IMR-90 (cell line): ENCODE data around the gene RFXANK. TPM values are rescaled to one million over a fixed set of nuclear protein-coding genes. Genes with fewer than 3 reads are reported as not detected.
A peak's percentile ranks its signal among the peaks of the same experiment; 100 is the strongest.

Experiments used
- ATAC-seq: fragments of 200-7000 bp; cut with Tn5 transposase; 2 replicates; pipeline ENCODE4 v1.9.1; 2020; ENCODE audit warnings: low read depth, mild to moderate bottlenecking, moderate library complexity
- BruUV-seq: library from RNA; stranded (reverse); fragments of 400-500 nt; replicated peaks from 2 replicates; lab custom pipeline; 2021; lab: Mats Ljungman, UMichigan
- CTCF ChIA-PET: fragments of 300-600 bp; formaldehyde crosslinking; extraction: SDS; loops from one replicate; lab custom pipeline; 2021; ENCODE audit warnings: antibody characterized with exemption; lab: Yijun Ruan, JAX
- POLR2A ChIA-PET: fragments of 300-600 bp; sonication (Branson Sonifier 250); formaldehyde crosslinking; loops from one replicate; lab custom pipeline; 2022; ENCODE audit warnings: antibody characterized with exemption; ENCODE audit not compliant: unreplicated experiment; lab: Charles Lee
- DNase-seq: peaks from one replicate; pipeline ENCODE4 v3.0.0; 2013
- H2AFZ ChIP-seq: replicated peaks from 2 replicates; pipeline ENCODE3; 2013; ENCODE audit warnings: low read length, mild to moderate bottlenecking; ENCODE audit not compliant: poor library complexity
- H2AK5ac ChIP-seq: 2 replicates; pipeline ENCODE4 v1.6.1; 2013; ENCODE audit warnings: low read depth, low read length, inconsistent platforms
- H2AK9ac ChIP-seq: replicated peaks from 2 replicates; pipeline ENCODE3; 2013; ENCODE audit warnings: mild to moderate bottlenecking, low read depth, low read length, moderate library complexity; ENCODE audit not compliant: poor library complexity
- H2BK120ac ChIP-seq: 2 replicates; pipeline ENCODE4 v1.6.1; 2013; ENCODE audit warnings: low read depth, low read length, inconsistent platforms
- H2BK15ac ChIP-seq: 3 replicates; pipeline ENCODE4 v1.6.1; 2013; ENCODE audit warnings: low read depth, low read length, inconsistent platforms
- H2BK20ac ChIP-seq: 2 replicates; pipeline ENCODE4 v1.6.1; 2013; ENCODE audit warnings: low read depth, mild to moderate bottlenecking, inconsistent platforms, low read length, moderate library complexity
- H2BK5ac ChIP-seq: 2 replicates; pipeline ENCODE4 v1.6.1; 2013; ENCODE audit warnings: mild to moderate bottlenecking, low read depth, low read length, inconsistent platforms; ENCODE audit not compliant: poor library complexity, severe bottlenecking
- H3K14ac ChIP-seq: replicated peaks from 2 replicates; pipeline ENCODE4 v1.6.1; 2013; ENCODE audit warnings: low read depth, low read length, inconsistent platforms
- H3K18ac ChIP-seq: 2 replicates; pipeline ENCODE4 v1.6.1; 2013; ENCODE audit warnings: low read depth, low read length, control low read depth
- H3K23ac ChIP-seq: 2 replicates; pipeline ENCODE4 v1.6.1; 2013; ENCODE audit warnings: low read depth, low read length, inconsistent platforms
- H3K27ac ChIP-seq: 2 replicates; pipeline ENCODE4 v1.5.1; 2013; ENCODE audit warnings: mild to moderate bottlenecking, control low read depth, low read length; ENCODE audit not compliant: insufficient read depth
- H3K27me3 ChIP-seq: 2 replicates; pipeline ENCODE4 v1.6.1; 2013; ENCODE audit warnings: low read length; ENCODE audit not compliant: control insufficient read depth, insufficient read depth
- H3K36me3 ChIP-seq: 2 replicates; pipeline ENCODE4 v1.6.1; 2013; ENCODE audit warnings: low read length, mixed read lengths; ENCODE audit not compliant: control insufficient read depth, insufficient read depth
- H3K4ac ChIP-seq: 2 replicates; pipeline ENCODE4 v1.6.1; 2013; ENCODE audit warnings: low read depth, low read length, inconsistent platforms
- H3K4me1 ChIP-seq: 2 replicates; pipeline ENCODE4 v1.6.1; 2013; ENCODE audit warnings: low read length, mixed read lengths; ENCODE audit not compliant: control insufficient read depth, insufficient read depth
- H3K4me2 ChIP-seq: 2 replicates; pipeline ENCODE4 v1.6.1; 2013; ENCODE audit warnings: low read depth, mild to moderate bottlenecking, control low read depth, low read length, moderate library complexity
- H3K4me3 ChIP-seq: 2 replicates; pipeline ENCODE4 v1.5.1; 2013; ENCODE audit warnings: low read depth, mild to moderate bottlenecking, control low read depth, low read length, moderate library complexity; ENCODE audit not compliant: insufficient read depth
- H3K56ac ChIP-seq: 2 replicates; pipeline ENCODE4 v1.6.1; 2013; ENCODE audit warnings: low read length, inconsistent platforms; ENCODE audit not compliant: insufficient read depth; ENCODE audit errors: extremely low read depth
- H3K79me1 ChIP-seq, 2 experiments: 2 replicates each; pipeline ENCODE4 v1.6.1; 2013; ENCODE audit warnings: low read length in 2 of 2, inconsistent platforms in 1 of 2, low read depth in 1 of 2
- H3K9ac ChIP-seq: 2 replicates; pipeline ENCODE4 v1.6.1; 2013; ENCODE audit warnings: low read depth, low read length, control low read depth
- H3K9me1 ChIP-seq: 2 replicates; pipeline ENCODE4 v1.6.1; 2013; ENCODE audit warnings: low read length, inconsistent platforms; ENCODE audit not compliant: insufficient read depth
- H3K9me3 ChIP-seq: 2 replicates; pipeline ENCODE4 v1.6.1; 2013; ENCODE audit warnings: low read length; ENCODE audit not compliant: control insufficient read depth, insufficient read depth
- H4K20me1 ChIP-seq: 2 replicates; pipeline ENCODE4 v1.6.1; 2013; ENCODE audit warnings: low read length, inconsistent platforms; ENCODE audit not compliant: insufficient read depth
- H4K5ac ChIP-seq: 2 replicates; pipeline ENCODE4 v1.6.1; 2013; ENCODE audit warnings: mild to moderate bottlenecking, low read depth, low read length, control low read depth
- H4K8ac ChIP-seq, 2 experiments: 2 replicates each; pipeline ENCODE4 v1.6.1; 2013; ENCODE audit warnings: low read depth in 2 of 2, low read length in 2 of 2, control low read depth in 1 of 2, inconsistent platforms in 1 of 2
- H4K91ac ChIP-seq: 2 replicates; pipeline ENCODE4 v1.6.1; 2013; ENCODE audit warnings: low read depth, low read length, inconsistent platforms; ENCODE audit not compliant: insufficient read depth
- MAFK ChIP-seq: IDR thresholded peaks from 2 replicates; pipeline ENCODE4 v1.6.1; 2012; ENCODE audit warnings: low read depth, low read length, improper control_type of control experiment
- MXI1 ChIP-seq: IDR thresholded peaks from 2 replicates; pipeline ENCODE4 v1.6.1; 2012; ENCODE audit warnings: low read depth, mild to moderate bottlenecking, low read length, moderate library complexity, borderline replicate concordance
- WGBS, 2 experiments: methylation state at CpG; one replicate each; pipeline versions ENCODE4 v1.1.5 to v1.1.7; 2013; ENCODE audit warnings: missing lambda C conversion rate in 2 of 2; ENCODE audit not compliant: insufficient read length in 1 of 2; ENCODE audit errors: extremely low coverage in 2 of 2; 5-methylcytosine and 5-hydroxymethylcytosine counted together
- dilution Hi-C: fragments of 300-500 bp; cut with HindIII; formaldehyde crosslinking; loops from one replicate; pipeline ENCODE4 v1.14.3; 2018; ENCODE audit warnings: low sequenced_read_pairs; ENCODE audit not compliant: unreplicated experiment
- in situ Hi-C: fragments of 300-500 bp; cut with MboI; formaldehyde crosslinking; loops from 3 replicates; pipeline ENCODE4 v1.14.3; 2019; ENCODE audit warnings: low sequenced_read_pairs, inconsistent platforms, mixed read lengths
- intact Hi-C: fragments of 100-400 bp; cut with micrococcal nuclease; formaldehyde crosslinking; loops from 2 replicates; pipeline ENCODE4 v1.10.0; 2022
- polyA plus RNA-seq, 3 experiments: library from polyadenylated mRNA; depleted of rRNA; stranded (reverse); fragments of >200 nt; gene quantifications; 2 replicates each; pipeline ENCODE4 v1.2.3, GENCODE V29; 2012; ENCODE audit warnings: low replicate concordance in 1 of 3
- total RNA-seq: library from RNA; depleted of rRNA; stranded (reverse); fragments of >200 nt; gene quantifications from 2 replicates; pipeline ENCODE4 v1.2.3, GENCODE V29; 2012

RFXANK gene
- total and polyA plus RNA-seq, 2 of the 4 experiments (the other 2 are of a cell fraction) = 68.3 to 97.8 TPM

- TF ChIP-seq MXI1 (peak; percentile 77; the same call in 1 of the 2 replicates), MAFK (no peak)
- POLR2A ChIA-PET = interaction anchor here (0.6 to 1.0 kb wide), 7 partner anchors 9 to 124 kb away, joined by 3 to 26 read pairs (median 6); partner anchors contain the start of gene BORCS8
- BruUV-seq = no TSS peak
Measured at GRCh38 chr19:19203012-19203856, 11.2 kb downstream of the RFXANK start, which contains the start of gene NR2C2AP. TSS of gene NR2C2AP (minus strand) at chr19:19203414. CDS start at chr19:19203060, 354 bp downstream.

More at GRCh38 chr19:19203012-19203856, 11.2 kb downstream of the RFXANK start, which contains the start of gene NR2C2AP:
- no peaks in the 10 kb centered on the region for H4K20me1 ChIP-seq
- H3K23ac ChIP-seq = peak within 1 kb of the TSS; percentile 4; the same call in 1 of the 2 replicates
- WGBS, 2 experiments = 2% methylated on average over 29 of the region's 60 CpGs; no CpG with 5 or more reads in 1 of the 2 experiments
- no peak within 1 kb of the TSS for H2BK15ac ChIP-seq
- H2AK5ac ChIP-seq = peak within 1 kb of the TSS; percentile 26
- H3K4ac ChIP-seq = peak within 1 kb of the TSS; percentile 79
- peak within 1 kb of the TSS; percentile 45; the same call in 1 of the 2 replicates for H3K27ac ChIP-seq
- ATAC-seq (peak; percentile 92), DNase-seq (peak; percentile 83)
- in situ Hi-C loops = no loop called here
- dilution Hi-C loops = no loop called here
- peak within 1 kb of the TSS; percentile 30 for H3K14ac ChIP-seq
- H2BK20ac ChIP-seq = no peak within 1 kb of the TSS
- H3K18ac ChIP-seq = no peak within 1 kb of the TSS
- peak within 1 kb of the TSS; percentile 54 for H3K4me3 ChIP-seq
- no peaks in the 10 kb centered on the region for H3K9me3 ChIP-seq
- 0 out of 2 replicates have a peak within 1 kb of the TSS, but pooled peaks have one; percentile 18 for H4K5ac ChIP-seq
- H3K56ac ChIP-seq = no peak within 1 kb of the TSS; the same call in 1 of the 2 replicates
- H2BK5ac ChIP-seq = peak within 1 kb of the TSS; percentile 16
- no peak within 1 kb of the TSS for H2BK120ac ChIP-seq
- peak within 1 kb of the TSS; percentile 84 for H3K4me2 ChIP-seq
- intact Hi-C loops = no loop called here
- 0 out of 2 replicates have a peak, but pooled peaks cover 5% of the 10 kb centered on the region for H3K9me1 ChIP-seq
- peak within 1 kb of the TSS; percentile 69; a peak in 3 of 4 replicates for H4K8ac ChIP-seq
- H2AK9ac ChIP-seq = peak within 1 kb of the TSS; percentile 95
- H3K27me3 ChIP-seq = peaks cover 10% of the 10 kb centered on the region; the same call in 1 of the 2 replicates
- H3K36me3 ChIP-seq = peaks cover 27% of the 10 kb centered on the region
- H3K9ac ChIP-seq = peak within 1 kb of the TSS; percentile 69
- H3K79me1 ChIP-seq = peaks cover 5 to 20% of the 10 kb centered on the region in 2 experiments
- peaks cover 3% of the 10 kb centered on the region; the same call in 1 of the 2 replicates for H3K4me1 ChIP-seq
- H2AFZ ChIP-seq = peak within 1 kb of the TSS; percentile 90
- H4K91ac ChIP-seq = peak within 1 kb of the TSS; percentile 29; the same call in 1 of the 2 replicates
- CTCF ChIA-PET = interaction anchor here (0.6 to 1.0 kb wide), 4 partner anchors 16 to 45 kb away, joined by 3 read pairs; no protein-coding TSS in a partner anchor
